NCI-H2107 (cell line): ENCODE results near the gene LRRK1.

Experiments
- DNase-seq: peaks from one replicate; lab custom pipeline; 2025; lab: John Stamatoyannopoulos, UW

The LRRK1 gene

GRCh38 chr15:100939791-100940190, 20.6 kb downstream of the LRRK1 start:
- DNase-seq, result no peak

GRCh38 chr15:100940767-100941379, 21.7 kb downstream of the LRRK1 start:
- DNase-seq, result no peak

- no peak for DNase-seq
Observed at GRCh38 chr15:100941536-100941935, 22.4 kb downstream of the LRRK1 start.

DNA sequence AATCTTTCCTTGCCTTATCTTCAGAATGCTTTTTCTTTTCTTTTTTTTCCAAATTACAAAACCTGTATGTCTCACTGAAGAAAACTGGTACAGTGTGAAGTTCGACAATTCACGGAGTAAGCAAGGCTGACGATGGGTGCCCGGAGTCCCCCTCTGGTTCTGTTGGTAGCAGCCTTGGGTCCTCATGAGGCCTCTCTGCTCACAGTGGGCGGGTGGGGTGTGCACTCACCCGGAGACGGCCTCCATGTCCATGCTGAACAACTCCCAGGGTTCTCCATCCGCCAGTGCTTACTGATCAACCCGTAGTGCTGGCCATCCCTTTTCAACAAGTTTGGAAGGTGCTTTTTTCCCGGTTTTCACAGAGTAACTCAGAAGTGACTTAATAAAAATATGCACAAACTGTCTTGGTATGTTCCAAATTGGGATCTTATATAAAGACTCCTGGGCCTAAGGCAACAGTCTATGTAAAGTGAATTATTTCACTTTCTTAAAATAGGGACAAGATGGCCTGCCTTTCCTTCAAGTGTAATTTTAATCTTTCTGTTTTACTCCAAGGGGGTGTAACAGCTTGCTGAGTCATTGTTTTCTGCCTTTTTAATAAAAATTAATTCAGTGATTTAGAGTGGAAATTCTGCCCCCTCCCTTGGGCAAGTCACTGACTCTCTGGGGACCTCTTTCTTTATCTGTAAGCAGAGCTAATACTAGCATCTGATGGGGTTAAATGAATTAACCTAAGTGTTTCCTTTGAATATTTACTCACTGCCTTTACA, 23.7 kb downstream of the LRRK1 start:
- no peak for DNase-seq

- no peak for DNase-seq
Observed at GRCh38 chr15:100944244-100944895, 25.2 kb downstream of the LRRK1 start.

- DNase-seq, result no peak
Observed at GRCh38 chr15:100944986-100945385, 25.8 kb downstream of the LRRK1 start.

GRCh38 chr15:100947760-100948429, 28.7 kb downstream of the LRRK1 start:
- no peak for DNase-seq

- DNase-seq, result no peak
Observed at GRCh38 chr15:100948430-100948762, 29.2 kb downstream of the LRRK1 start.

DNA sequence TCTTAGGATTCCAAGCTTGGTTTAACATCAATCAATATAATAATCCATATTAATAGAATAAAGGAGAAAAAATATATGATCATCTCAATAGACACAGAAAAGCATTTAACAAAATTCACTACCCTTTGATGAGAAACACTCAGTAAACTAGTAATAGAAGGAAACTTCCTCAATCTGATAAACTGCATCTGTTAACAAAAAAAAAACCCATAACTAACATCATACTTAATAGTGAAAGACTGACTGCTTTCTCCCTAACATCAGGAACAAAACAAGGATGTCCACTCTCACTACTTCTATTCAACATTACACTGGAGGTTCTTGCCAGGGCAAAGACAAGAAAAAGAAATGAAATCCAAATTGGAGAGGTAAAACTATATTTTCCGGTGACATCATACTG, 30.5 kb downstream of the LRRK1 start:
- no peak for DNase-seq

GRCh38 chr15:100951965-100952364, 32.8 kb downstream of the LRRK1 start:
- DNase-seq, result no peak

DNA sequence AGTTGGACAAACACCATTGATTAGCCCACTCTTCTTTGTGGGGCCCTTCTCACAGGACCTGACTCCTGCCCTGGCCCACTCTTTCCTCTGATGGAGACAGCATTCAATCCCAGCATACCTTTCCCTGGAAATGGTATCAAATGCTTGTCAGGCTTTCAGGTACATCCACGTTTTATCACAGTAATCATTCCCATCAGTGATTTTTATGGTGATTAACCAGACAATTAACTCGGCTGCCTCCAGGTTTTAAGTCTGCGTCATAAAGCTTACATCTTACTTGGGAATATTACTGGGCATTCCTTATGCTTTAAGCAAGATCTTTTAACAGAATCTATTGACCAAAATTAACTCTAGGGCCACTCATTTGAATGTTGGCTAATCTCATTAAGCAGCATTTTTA, 33.4 kb downstream of the LRRK1 start:
- DNase-seq, result no peak

GRCh38 chr15:100958326-100959065, 39.3 kb downstream of the LRRK1 start:
- DNase-seq, result no peak

GRCh38 chr15:100959066-100960050, 40.2 kb downstream of the LRRK1 start:
- no peak for DNase-seq

DNA sequence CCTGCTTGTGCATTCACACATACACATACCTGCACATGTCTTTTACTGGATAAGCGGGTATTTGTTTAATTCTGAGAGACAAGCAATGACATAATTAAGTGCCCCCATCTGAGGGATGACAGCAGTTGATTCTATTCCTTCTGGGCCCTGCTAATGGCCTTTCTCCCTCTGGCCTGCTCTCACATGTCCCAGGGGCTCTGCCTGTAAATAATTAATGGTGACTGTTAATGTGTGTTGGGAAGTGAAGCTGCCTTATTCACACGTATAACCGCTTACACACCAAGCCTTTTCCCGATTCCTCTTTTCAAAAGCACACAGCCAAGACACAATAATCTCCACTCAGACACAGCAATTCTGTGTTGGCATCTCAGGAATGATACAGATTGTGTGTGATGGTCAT, 47.8 kb downstream of the LRRK1 start:
- DNase-seq, result no peak

GRCh38 chr15:100968050-100968966, 49.2 kb downstream of the LRRK1 start:
- no peak for DNase-seq

DNA sequence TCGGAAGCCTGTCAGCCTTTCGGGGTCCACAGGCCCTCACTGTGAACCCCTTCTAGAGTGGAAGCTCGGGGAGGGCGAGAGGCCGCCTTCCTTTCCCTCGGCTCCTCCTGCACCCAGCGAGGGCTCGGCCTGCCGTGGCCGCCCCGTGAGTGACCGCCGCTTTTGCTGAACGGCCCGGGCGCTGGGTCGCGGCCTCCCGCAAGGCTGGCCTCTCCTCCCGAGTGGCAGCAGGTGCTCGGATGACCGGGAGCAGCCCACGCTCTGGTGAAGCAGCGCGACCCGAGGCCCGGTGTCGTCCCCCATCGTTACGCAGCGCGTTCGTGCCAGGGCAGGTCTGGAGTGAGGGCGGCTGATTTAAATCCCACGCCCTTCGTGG, 53.8 kb downstream of the LRRK1 start:
- no peak for DNase-seq

DNA sequence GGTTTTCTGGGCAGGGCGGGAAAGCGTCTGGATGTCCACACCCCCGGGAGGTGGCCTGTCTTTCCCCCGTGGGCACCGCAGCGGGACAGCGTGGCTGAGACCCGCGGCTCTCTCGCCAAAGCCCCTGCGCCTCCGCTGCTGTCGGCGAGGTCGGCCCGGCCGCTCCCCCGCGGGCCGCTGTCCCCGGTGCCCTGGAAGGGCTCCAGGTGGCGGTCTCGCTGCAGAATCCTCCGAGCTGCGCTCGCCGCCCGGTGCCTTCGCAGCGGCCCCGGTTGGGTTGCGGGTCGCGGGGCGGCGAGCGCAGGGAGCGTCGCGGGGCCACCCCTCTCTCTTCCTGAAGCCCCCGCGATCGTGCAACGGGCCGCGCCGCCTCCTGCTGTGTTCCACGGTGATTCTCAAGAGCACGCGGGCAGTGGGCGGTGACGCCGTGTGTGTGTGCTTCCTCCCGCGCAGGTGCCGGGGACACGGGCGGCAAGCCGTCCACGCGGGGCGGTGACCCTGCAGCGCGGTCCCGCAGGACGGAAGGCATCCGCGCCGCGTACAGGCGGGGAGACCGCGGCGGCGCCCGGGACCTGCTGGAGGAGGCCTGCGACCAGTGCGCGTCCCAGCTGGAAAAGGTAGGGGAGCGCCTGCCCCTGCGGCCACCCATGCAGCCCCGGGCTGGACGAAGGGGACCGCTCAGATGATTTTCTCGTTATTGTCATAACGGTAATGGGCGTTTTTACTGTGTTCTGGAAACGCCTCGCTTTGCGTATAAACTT, 54.4 kb downstream of the LRRK1 start:
- no peak for DNase-seq

DNA sequence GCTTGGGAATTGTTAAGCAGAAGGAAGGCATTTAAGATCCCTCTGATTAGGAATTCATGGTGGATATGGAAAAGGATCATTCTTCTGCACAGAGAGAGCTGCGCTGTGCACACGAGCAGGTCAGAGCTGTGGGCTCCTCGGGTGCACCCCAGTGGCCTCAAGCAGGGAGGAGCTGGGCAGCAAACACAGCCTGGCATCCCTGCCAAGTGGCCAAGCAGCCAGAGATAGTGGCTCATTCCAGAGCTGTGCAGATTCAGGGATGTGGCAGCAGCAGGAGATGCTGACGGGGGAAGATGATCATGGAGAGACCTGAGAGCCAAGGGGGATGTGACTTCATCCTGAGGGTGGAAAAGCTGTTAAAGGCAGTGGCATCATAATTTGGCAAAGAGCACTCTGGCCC, 55.9 kb downstream of the LRRK1 start:
- no peak for DNase-seq

DNA sequence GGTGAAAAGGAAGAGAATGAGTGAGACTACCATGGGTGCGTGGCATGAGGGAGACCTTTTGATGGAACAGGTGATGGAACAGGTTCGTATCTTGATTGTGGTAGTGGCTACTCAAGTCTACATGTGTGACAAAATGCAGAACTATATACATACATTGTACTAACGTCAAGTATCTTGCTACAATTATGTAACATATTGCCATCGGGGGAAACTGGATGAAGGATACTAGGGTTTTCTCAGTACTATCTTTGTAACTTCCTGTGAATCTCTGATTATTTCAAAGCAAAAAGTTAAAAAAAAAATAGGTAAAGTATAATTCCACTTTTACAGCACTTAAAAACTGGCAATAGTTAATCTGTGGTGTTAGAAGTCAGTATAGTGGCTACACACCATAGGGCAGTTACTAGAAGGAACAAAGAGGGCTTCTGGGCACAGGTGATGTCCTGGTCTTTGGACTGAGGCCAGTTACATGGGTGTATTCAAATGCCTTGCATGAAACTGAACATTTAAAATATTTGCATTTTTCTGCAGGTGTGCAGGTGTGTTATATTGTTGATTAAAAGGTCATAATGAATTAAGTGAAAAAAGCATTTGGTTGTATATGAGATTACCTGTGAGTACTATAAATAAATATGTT, 61.4 kb downstream of the LRRK1 start:
- no peak for DNase-seq
